ENCODE results near the gene KRT34.

GRCh38 chr17:41393826-41394225 is 11.7 kb upstream of the KRT34 start:
- TF ChIP-seq, protein P1, sequence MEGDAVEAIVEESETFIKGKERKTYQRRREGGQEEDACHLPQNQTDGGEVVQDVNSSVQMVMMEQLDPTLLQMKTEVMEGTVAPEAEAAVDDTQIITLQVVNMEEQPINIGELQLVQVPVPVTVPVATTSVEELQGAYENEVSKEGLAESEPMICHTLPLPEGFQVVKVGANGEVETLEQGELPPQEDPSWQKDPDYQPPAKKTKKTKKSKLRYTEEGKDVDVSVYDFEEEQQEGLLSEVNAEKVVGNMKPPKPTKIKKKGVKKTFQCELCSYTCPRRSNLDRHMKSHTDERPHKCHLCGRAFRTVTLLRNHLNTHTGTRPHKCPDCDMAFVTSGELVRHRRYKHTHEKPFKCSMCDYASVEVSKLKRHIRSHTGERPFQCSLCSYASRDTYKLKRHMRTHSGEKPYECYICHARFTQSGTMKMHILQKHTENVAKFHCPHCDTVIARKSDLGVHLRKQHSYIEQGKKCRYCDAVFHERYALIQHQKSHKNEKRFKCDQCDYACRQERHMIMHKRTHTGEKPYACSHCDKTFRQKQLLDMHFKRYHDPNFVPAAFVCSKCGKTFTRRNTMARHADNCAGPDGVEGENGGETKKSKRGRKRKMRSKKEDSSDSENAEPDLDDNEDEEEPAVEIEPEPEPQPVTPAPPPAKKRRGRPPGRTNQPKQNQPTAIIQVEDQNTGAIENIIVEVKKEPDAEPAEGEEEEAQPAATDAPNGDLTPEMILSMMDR (IDR thresholded peaks at IDR 0.05): no peak
- TF ChIP-seq POLR2A (IDR thresholded peaks at IDR 0.05) (no peak), POLR2AphosphoS5 (IDR thresholded peaks at IDR 0.05; ENCODE audit: insufficient read depth in 1 of 2, low read depth in 1 of 2) (no peak)

Data from vagina (tissue), 2 donors.